WTC11 (cell line): ENCODE results near the gene NUDT17. TPM values are rescaled to one million over a fixed set of nuclear protein-coding genes. Genes with fewer than 3 reads are reported as not detected.

Experiments
- ATAC-seq: fragments of 200-7000 bp; cut with Tn5 transposase; 2 replicates; pipeline ENCODE4 v1.10.0; 2021; ENCODE audit warnings: mild to moderate bottlenecking, moderate library complexity
- CTCF ChIA-PET: fragments of 300-600 bp; sonication (Branson Sonifier 250); formaldehyde crosslinking; loops from one replicate; lab custom pipeline; 2021; ENCODE audit warnings: antibody characterized with exemption; lab: Charles Lee
- POLR2A ChIA-PET: fragments of 350-600 bp; sonication (Branson Sonifier 250); formaldehyde crosslinking; loops from one replicate; lab custom pipeline; 2021; ENCODE audit warnings: antibody characterized with exemption; lab: Charles Lee
- DNase-seq: peaks from one replicate; pipeline ENCODE4 v3.0.0; 2021; ENCODE audit warnings: low spot score
- H3K27ac Mint-ChIP-seq: 2 replicates; pipeline ENCODE4 v1.8.0; 2021; ENCODE audit warnings: mixed read lengths
- H3K27me3 Mint-ChIP-seq: 2 replicates; pipeline ENCODE4 v1.8.0; 2021; ENCODE audit warnings: low read depth, mild to moderate bottlenecking, moderate library complexity, mixed read lengths
- H3K36me3 Mint-ChIP-seq: 2 replicates; pipeline ENCODE4 v1.8.0; 2021; ENCODE audit warnings: mixed read lengths
- H3K4me1 Mint-ChIP-seq: 2 replicates; pipeline ENCODE4 v1.8.0; 2022; ENCODE audit warnings: mixed read lengths
- H3K4me3 Mint-ChIP-seq: 2 replicates; pipeline ENCODE4 v1.8.0; 2021; ENCODE audit warnings: mild to moderate bottlenecking, moderate library complexity, mixed read lengths
- H3K9me3 Mint-ChIP-seq: 2 replicates; pipeline ENCODE4 v1.8.0; 2021; ENCODE audit warnings: mixed read lengths
- ATF1 ChIP-seq: sonication (generic); formaldehyde crosslinking; IDR thresholded peaks from 2 replicates; pipeline ENCODE4 v1.8.1; 2023; ENCODE audit warnings: mild to moderate bottlenecking, moderate library complexity, missing genetic modification reagents
- CREB1 ChIP-seq: sonication (generic); formaldehyde crosslinking; IDR thresholded peaks from 2 replicates; pipeline ENCODE4 v1.8.0; 2023; ENCODE audit warnings: mild to moderate bottlenecking, missing genetic modification reagents
- CREM ChIP-seq: sonication (generic); formaldehyde crosslinking; IDR thresholded peaks from 2 replicates; pipeline ENCODE4 v1.8.1; 2022; ENCODE audit warnings: mild to moderate bottlenecking, missing genetic modification reagents, moderate library complexity
- CTCF ChIP-seq: fragments of 200-600 bp; IDR thresholded peaks from 2 replicates; pipeline ENCODE4 v1.8.0; 2022; ENCODE audit warnings: antibody characterized with exemption
- ETV6 ChIP-seq: sonication (generic); formaldehyde crosslinking; IDR thresholded peaks from 2 replicates; pipeline ENCODE4 v1.8.1; 2022; ENCODE audit warnings: mild to moderate bottlenecking, missing genetic modification reagents
- NFE2L1 ChIP-seq: sonication (generic); formaldehyde crosslinking; IDR thresholded peaks from 2 replicates; pipeline ENCODE4 v1.8.1; 2023; ENCODE audit warnings: missing genetic modification reagents
- PREB ChIP-seq: sonication (generic); formaldehyde crosslinking; IDR thresholded peaks from 2 replicates; pipeline ENCODE4 v1.8.1; 2022; ENCODE audit warnings: mild to moderate bottlenecking, missing genetic modification reagents, moderate library complexity, borderline replicate concordance
- RORB ChIP-seq: fragments of 250-450 bp; sonication (Bioruptor Pico); IDR thresholded peaks from 2 replicates; pipeline ENCODE4 v1.9.0; 2021; ENCODE audit warnings: mild to moderate bottlenecking
- ZNF416 ChIP-seq: fragments of 250-450 bp; sonication (Bioruptor Pico); IDR thresholded peaks from 2 replicates; pipeline ENCODE4 v1.9.0; 2021; ENCODE audit warnings: mild to moderate bottlenecking, inconsistent platforms
- ZNF425 ChIP-seq: fragments of 250-450 bp; sonication (Bioruptor Pico); conservative IDR thresholded peaks from 2 replicates; pipeline ENCODE4 v1.9.0; 2021; ENCODE audit warnings: mild to moderate bottlenecking
- total RNA-seq: library from RNA; stranded (reverse); gene quantifications from 3 replicates; pipeline ENCODE4 v1.2.3, GENCODE V29; 2021
- TF ChIP-seq, protein P1 (sequence below): fragments of 250-450 bp; sonication (Bioruptor Pico); IDR thresholded peaks from 2 replicates; pipeline ENCODE4 v2.1.2; 2022; ENCODE audit warnings: mild to moderate bottlenecking, moderate library complexity
- TF ChIP-seq, protein P2 (sequence below): sonication (generic); formaldehyde crosslinking; IDR thresholded peaks from 2 replicates; pipeline ENCODE4 v1.8.0; 2022; ENCODE audit warnings: mild to moderate bottlenecking, missing genetic modification reagents
- TF ChIP-seq, protein P3 (sequence below): sonication (generic); formaldehyde crosslinking; IDR thresholded peaks from 2 replicates; pipeline ENCODE4 v1.8.1; 2023; ENCODE audit warnings: mild to moderate bottlenecking, moderate library complexity, missing genetic modification reagents
- TF ChIP-seq, protein P4 (sequence below): fragments of 250-450 bp; sonication (Bioruptor Pico); IDR thresholded peaks from 2 replicates; pipeline ENCODE4 v1.9.0; 2021; ENCODE audit warnings: moderate library complexity, mild to moderate bottlenecking, inconsistent platforms, borderline replicate concordance

The NUDT17 gene
- total RNA-seq, 1 experiment from 2014 or later: 2.7 TPM

GRCh38 chr1:145843031-145843430 is 2.4 kb upstream of the NUDT17 start:
- Mint-ChIP-seq H3K9me3 (no peaks in the 10 kb centered on the region), H3K4me3 (no peak overlapping the region), H3K36me3 (peaks cover 34% of the 10 kb centered on the region), H3K27ac (no peak overlapping the region)
- ChIA-PET POLR2A (no interaction called here), CTCF (interaction anchor here (9.0 kb wide), 1 partner anchor 16 kb away, joined by 254 read pairs; the partner anchor contains the start of gene PIAS3)
- no peak for DNase-seq
- ATAC-seq: no peak
- TF ChIP-seq ZNF416 (CRISPR knock-in tag) (no peak), RORB (CRISPR knock-in tag) (no peak), ETV6 (no peak), PREB (CRISPR knock-in tag) (no peak), ATF1 (CRISPR knock-in tag) (no peak), CREB1 (CRISPR knock-in tag) (no peak), CREM (CRISPR knock-in tag) (no peak)
- TF ChIP-seq, protein P1, sequence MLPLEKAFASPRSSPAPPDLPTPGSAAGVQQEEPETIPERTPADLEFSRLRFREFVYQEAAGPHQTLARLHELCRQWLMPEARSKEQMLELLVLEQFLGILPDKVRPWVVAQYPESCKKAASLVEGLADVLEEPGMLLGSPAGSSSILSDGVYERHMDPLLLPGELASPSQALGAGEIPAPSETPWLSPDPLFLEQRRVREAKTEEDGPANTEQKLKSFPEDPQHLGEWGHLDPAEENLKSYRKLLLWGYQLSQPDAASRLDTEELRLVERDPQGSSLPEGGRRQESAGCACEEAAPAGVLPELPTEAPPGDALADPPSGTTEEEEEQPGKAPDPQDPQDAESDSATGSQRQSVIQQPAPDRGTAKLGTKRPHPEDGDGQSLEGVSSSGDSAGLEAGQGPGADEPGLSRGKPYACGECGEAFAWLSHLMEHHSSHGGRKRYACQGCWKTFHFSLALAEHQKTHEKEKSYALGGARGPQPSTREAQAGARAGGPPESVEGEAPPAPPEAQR: no peak
- TF ChIP-seq, protein P2, sequence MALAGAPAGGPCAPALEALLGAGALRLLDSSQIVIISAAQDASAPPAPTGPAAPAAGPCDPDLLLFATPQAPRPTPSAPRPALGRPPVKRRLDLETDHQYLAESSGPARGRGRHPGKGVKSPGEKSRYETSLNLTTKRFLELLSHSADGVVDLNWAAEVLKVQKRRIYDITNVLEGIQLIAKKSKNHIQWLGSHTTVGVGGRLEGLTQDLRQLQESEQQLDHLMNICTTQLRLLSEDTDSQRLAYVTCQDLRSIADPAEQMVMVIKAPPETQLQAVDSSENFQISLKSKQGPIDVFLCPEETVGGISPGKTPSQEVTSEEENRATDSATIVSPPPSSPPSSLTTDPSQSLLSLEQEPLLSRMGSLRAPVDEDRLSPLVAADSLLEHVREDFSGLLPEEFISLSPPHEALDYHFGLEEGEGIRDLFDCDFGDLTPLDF (CRISPR knock-in tag): no peak
- TF ChIP-seq, protein P3, sequence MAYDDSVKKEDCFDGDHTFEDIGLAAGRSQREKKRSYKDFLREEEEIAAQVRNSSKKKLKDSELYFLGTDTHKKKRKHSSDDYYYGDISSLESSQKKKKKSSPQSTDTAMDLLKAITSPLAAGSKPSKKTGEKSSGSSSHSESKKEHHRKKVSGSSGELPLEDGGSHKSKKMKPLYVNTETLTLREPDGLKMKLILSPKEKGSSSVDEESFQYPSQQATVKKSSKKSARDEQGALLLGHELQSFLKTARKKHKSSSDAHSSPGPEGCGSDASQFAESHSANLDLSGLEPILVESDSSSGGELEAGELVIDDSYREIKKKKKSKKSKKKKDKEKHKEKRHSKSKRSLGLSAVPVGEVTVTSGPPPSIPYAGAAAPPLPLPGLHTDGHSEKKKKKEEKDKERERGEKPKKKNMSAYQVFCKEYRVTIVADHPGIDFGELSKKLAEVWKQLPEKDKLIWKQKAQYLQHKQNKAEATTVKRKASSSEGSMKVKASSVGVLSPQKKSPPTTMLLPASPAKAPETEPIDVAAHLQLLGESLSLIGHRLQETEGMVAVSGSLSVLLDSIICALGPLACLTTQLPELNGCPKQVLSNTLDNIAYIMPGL: no peak
- TF ChIP-seq, protein P4, sequence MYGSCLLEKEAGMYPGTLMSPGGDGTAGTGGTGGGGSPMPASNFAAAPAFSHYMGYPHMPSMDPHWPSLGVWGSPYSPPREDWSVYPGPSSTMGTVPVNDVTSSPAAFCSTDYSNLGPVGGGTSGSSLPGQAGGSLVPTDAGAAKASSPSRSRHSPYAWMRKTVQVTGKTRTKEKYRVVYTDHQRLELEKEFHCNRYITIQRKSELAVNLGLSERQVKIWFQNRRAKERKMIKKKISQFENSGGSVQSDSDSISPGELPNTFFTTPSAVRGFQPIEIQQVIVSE (CRISPR knock-in tag): no peak
- TF ChIP-seq, all 79 proteins: peak for 0
- Mint-ChIP-seq H3K4me1 (peaks cover 3% of the 10 kb centered on the region; the same call in 1 of the 2 replicates), H3K27me3 (no peaks in the 10 kb centered on the region)

GRCh38 chr1:145845144-145845513 is 301 bp upstream of the NUDT17 start:
- POLR2A ChIA-PET: interaction anchor here (0.6 to 3.4 kb wide), 8 partner anchors 10 to 145 kb away, joined by 3 to 48 read pairs (median 5); partner anchors contain the start of genes PIAS3, POLR3C, RBM8A and RNF115
- Mint-ChIP-seq H3K4me3 (no peak overlapping the region), H3K36me3 (peaks cover 31% of the 10 kb centered on the region)
- TF ChIP-seq ZNF425 (CRISPR knock-in tag): 0 out of 2 replicates have a peak, but pooled peaks have one; percentile 36
- 0 out of 2 replicates have a peak, but pooled peaks have one; percentile 22 for TF ChIP-seq NFE2L1 (CRISPR knock-in tag)
- no peak for TF ChIP-seq CTCF
- TF ChIP-seq, all 79 proteins: peak for 2
- no peaks in the 10 kb centered on the region for H3K9me3 Mint-ChIP-seq
- H3K27me3 Mint-ChIP-seq: no peaks in the 10 kb centered on the region
- ATAC-seq: peak; percentile 20
- no peak for DNase-seq
- no peak overlapping the region for H3K27ac Mint-ChIP-seq
- H3K4me1 Mint-ChIP-seq: peaks cover 3% of the 10 kb centered on the region; the same call in 1 of the 2 replicates
- CTCF ChIA-PET: interaction anchor here (0.6 to 9.0 kb wide), 51 partner anchors 10 to 207 kb away, joined by 3 to 254 read pairs (median 5); partner anchors contain the start of genes ANKRD34A, ANKRD35, HJV and ITGA10
